Uterus (tissue), 4 donors: ENCODE measurements around the gene DNAH1. TPM values are rescaled to one million over a fixed set of nuclear protein-coding genes. Genes with fewer than 3 reads are reported as not detected.
A peak's percentile ranks its signal among the peaks of the same experiment; 100 is the strongest.

Experiments used
- DNase-seq, 2 donors: peaks; one replicate each; pipeline ENCODE4 v3.0.0-alpha.2; 2019 to 2020
- H3K27ac ChIP-seq, 2 donors: fragments of 200-600 bp; sonication (generic); 1 replicate in 1 of 2; 2 replicates in 1 of 2; pipeline ENCODE4 v1.5.1; 2016 to 2018
- H3K27me3 ChIP-seq, 2 donors: fragments of 200-600 bp; sonication (generic); one replicate each; pipeline ENCODE4 v1.5.1; 2018 to 2019; ENCODE audit warnings: control low read depth in 1 of 2
- H3K36me3 ChIP-seq, 2 donors: fragments of 200-600 bp; sonication (generic); one replicate each; pipeline ENCODE4 v1.5.1; 2019; ENCODE audit warnings: control low read depth in 1 of 2
- H3K4me1 ChIP-seq, 2 donors: fragments of 200-600 bp; sonication (generic); one replicate each; pipeline ENCODE4 v1.5.1; 2018 to 2019; ENCODE audit warnings: control low read depth in 1 of 2
- H3K4me3 ChIP-seq, 2 donors: fragments of 200-600 bp; sonication (generic); 1 replicate in 1 of 2; 2 replicates in 1 of 2; pipeline ENCODE4 v1.5.1; 2018 to 2019; ENCODE audit warnings: mild to moderate bottlenecking in 1 of 2
- H3K9me3 ChIP-seq, 2 donors: fragments of 200-600 bp; sonication (generic); one replicate each; pipeline ENCODE4 v1.5.1; 2019; ENCODE audit warnings: control low read depth in 1 of 2
- POLR2A ChIP-seq, 2 donors: fragments of 450-650 bp; IDR thresholded peaks; one replicate each; pipeline ENCODE4 v1.6.1; 2016; ENCODE audit warnings: antibody characterized with exemption in 2 of 2, mild to moderate bottlenecking in 1 of 2, moderate library complexity in 1 of 2
- intact Hi-C: fragments of 100-400 bp; cut with DNase I; formaldehyde crosslinking; loops from one replicate; pipeline ENCODE4 v1.15.1; 2023; ENCODE audit warnings: low total_unique reads
- total RNA-seq, 4 donors: library from RNA; depleted of rRNA in 3 of 4; stranded (reverse); fragments of >200 nt in 3 of 4; gene quantifications; one replicate each; pipeline versions ENCODE4 v1.1.0 to v1.2.4, GENCODE V29; 2014 to 2023
- TF ChIP-seq, protein P1 (sequence below), 4 experiments: fragments of 200-600 bp in 2 of 4; fragments of 450-650 bp in 2 of 4; sonication (generic) in 2 of 4; IDR thresholded peaks; one replicate each; pipeline ENCODE4 v1.5.1; 2016 to 2019; ENCODE audit warnings: antibody characterized with exemption in 4 of 4, mild to moderate bottlenecking in 2 of 4, moderate library complexity in 1 of 4
- donor health status: DM: yes; HTN: yes; CAD: no.

The DNAH1 gene
- total RNA-seq, 4 donors from 2014 or later: 5.1 to 46.2 (median 11.0) TPM

DNA sequence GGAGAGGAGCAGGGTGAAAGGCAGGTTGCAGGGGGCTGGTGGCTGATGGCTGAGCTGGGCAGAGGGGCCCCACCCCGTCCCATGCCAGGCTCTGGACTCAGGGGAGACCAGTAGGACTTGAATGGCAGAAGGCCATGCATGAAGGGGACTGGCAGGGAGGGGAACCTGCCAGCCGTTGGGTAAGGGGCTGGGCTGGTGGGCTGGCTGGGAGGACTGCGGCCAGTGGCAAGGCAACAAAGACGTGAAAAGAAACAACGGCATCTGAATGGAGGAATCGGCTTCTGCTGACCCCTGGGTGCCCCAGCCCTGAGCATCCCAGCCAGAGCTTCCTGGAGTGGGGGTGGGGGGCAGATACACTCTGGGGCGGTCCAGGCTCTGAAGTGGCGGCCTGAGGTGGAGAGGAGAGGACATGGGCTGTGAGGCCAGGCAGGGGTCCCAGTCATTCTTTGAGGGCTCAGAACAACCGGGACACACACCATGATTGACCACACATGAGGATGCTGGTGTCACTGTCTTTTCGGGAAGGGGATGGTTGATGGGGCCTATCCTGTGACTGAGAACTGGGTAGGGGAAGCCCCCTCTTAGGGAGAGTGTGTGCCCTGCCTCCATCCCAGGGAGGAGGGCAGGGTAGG, 16.8 kb upstream of the DNAH1 start:
- no peaks in the 10 kb centered on the region for H3K9me3 ChIP-seq
- no peak for DNase-seq
- no peak overlapping the region for H3K4me3 ChIP-seq
- H3K4me1 ChIP-seq: peaks cover 0 to 11% of the 10 kb centered on the region in 2 donors
- TF ChIP-seq, protein P1, sequence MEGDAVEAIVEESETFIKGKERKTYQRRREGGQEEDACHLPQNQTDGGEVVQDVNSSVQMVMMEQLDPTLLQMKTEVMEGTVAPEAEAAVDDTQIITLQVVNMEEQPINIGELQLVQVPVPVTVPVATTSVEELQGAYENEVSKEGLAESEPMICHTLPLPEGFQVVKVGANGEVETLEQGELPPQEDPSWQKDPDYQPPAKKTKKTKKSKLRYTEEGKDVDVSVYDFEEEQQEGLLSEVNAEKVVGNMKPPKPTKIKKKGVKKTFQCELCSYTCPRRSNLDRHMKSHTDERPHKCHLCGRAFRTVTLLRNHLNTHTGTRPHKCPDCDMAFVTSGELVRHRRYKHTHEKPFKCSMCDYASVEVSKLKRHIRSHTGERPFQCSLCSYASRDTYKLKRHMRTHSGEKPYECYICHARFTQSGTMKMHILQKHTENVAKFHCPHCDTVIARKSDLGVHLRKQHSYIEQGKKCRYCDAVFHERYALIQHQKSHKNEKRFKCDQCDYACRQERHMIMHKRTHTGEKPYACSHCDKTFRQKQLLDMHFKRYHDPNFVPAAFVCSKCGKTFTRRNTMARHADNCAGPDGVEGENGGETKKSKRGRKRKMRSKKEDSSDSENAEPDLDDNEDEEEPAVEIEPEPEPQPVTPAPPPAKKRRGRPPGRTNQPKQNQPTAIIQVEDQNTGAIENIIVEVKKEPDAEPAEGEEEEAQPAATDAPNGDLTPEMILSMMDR (IDR thresholded peaks at IDR 0.05): no peak
- TF ChIP-seq POLR2A (IDR thresholded peaks at IDR 0.05): no peak
- H3K27ac ChIP-seq: peak overlapping the region in 1 of 2 donors; percentile 31
- no peaks in the 10 kb centered on the region for H3K36me3 ChIP-seq
- H3K27me3 ChIP-seq: no peaks in the 10 kb centered on the region
- intact Hi-C loops: no loop called here

DNA sequence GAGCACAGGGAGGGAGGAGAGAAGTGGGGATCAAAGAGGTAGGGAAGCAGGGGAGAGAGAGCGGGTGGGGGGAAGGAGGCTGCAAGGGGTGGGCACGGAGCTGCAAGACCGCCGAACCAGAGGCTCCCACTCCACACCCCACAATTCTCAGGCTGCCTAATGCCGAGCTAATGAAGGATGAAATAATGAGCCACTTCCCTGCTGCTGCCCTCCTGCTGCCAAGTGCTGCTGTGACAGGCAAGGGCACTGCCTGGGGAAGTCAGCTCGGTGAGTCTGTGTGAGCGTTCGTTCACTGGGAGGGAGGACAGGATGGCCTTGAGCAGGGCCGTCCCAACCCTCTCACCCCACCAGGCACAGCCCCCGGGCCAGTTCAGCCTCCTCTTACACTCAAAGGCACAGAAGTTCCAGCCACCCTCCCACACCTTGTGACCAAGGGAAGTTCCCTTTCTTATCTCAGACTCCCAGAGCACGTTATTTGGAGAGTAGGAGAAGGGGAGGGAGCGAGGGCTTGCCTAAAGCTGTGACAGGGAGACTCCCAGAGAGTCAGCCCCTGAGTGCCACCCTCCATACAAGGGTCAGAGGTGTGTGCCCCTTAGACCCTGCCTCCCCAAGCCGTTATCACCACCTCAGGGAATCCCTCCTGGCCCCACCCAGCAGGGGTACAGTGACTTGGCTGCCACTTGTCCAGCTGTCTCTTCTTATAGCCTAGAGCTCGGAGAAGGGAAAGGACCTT, 16.1 kb upstream of the DNAH1 start:
- TF ChIP-seq, protein P1 (IDR thresholded peaks at IDR 0.05): peak in 2 of 4 experiments; percentile 9 to 23
- no peak for TF ChIP-seq POLR2A (IDR thresholded peaks at IDR 0.05)
- peak in 1 of 2 donors; percentile 42 for DNase-seq

DNA sequence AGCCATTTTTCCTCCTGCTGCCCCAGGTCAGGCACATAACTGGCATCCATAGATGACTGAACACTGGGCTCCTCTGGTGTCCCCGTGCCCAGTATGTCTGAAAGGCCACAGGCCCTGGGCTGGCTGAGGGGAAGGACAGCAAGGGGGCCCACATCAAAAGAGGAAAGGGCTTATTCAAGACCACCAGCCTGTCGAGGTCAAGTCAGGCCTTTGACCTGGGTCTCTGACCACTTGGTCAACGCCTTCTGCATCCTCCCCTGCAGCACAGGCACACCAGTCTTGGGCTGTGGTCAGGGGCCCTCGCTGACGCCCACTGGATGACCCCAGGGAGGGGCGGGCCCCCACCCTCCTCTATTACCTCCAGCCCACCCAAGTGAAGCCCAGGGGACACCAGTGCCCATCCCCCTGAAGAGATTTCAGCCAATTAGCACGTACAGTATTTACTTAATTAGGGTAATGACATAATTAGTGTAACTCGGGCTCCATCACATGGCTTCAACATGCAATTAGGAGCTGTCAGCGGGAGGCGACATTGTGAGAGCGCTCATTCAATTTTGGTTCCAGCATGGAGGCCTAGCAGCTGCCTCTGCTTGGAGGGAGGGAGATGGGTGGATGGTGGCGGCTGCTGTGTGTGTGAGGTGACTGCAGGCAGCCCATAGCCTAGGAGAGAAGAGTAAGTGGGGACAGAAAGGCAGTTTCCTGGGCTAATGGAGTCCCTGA, 13.5 kb upstream of the DNAH1 start:
- H3K4me1 ChIP-seq: peaks cover 0 to 11% of the 10 kb centered on the region in 2 donors
- no peak overlapping the region for H3K27ac ChIP-seq
- H3K9me3 ChIP-seq: no peaks in the 10 kb centered on the region
- H3K36me3 ChIP-seq: no peaks in the 10 kb centered on the region
- no peak overlapping the region for H3K4me3 ChIP-seq
- TF ChIP-seq, protein P1 (IDR thresholded peaks at IDR 0.05): no peak
- no peak for TF ChIP-seq POLR2A (IDR thresholded peaks at IDR 0.05)
- DNase-seq: no peak
- no peaks in the 10 kb centered on the region for H3K27me3 ChIP-seq
- intact Hi-C loops: no loop called here

More for the DNA sequence above, 16.1 kb upstream of the DNAH1 start:
- peaks cover 0 to 11% of the 10 kb centered on the region in 2 donors for H3K4me1 ChIP-seq
- no peaks in the 10 kb centered on the region for H3K9me3 ChIP-seq
- H3K27me3 ChIP-seq: no peaks in the 10 kb centered on the region
- H3K36me3 ChIP-seq: no peaks in the 10 kb centered on the region
- intact Hi-C loops: no loop called here
- no peak overlapping the region for H3K4me3 ChIP-seq
- peak overlapping the region in 1 of 2 donors; percentile 31 for H3K27ac ChIP-seq

DNA sequence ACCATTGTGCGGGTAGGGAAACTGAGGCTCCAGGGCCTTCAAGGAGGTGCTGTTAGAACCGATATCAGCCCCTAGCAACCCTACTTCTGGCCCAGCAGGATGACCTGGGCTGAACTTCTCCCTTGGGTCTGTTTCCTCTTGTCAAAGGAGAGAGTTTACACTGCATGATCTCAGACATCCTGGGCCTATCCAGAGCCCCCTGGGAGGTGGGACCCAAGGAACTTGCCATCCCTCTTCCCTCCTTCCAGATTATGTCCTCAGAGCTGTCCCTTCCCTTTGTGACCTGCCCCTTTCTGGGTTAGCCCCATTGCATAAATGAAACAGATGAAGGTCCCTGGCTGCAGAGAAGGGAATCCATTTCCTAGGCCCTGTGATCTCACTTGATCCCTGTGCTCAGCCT, 12.3 kb upstream of the DNAH1 start:
- no peak for TF ChIP-seq POLR2A (IDR thresholded peaks at IDR 0.05)
- TF ChIP-seq, protein P1 (IDR thresholded peaks at IDR 0.05): no peak
- DNase-seq: no peak
- no peak overlapping the region for H3K27ac ChIP-seq
- peaks cover 0 to 6% of the 10 kb centered on the region in 2 donors for H3K4me1 ChIP-seq
- H3K9me3 ChIP-seq: no peaks in the 10 kb centered on the region
- no peaks in the 10 kb centered on the region for H3K27me3 ChIP-seq
- intact Hi-C loops: no loop called here
- no peaks in the 10 kb centered on the region for H3K36me3 ChIP-seq
- no peak overlapping the region for H3K4me3 ChIP-seq

DNA sequence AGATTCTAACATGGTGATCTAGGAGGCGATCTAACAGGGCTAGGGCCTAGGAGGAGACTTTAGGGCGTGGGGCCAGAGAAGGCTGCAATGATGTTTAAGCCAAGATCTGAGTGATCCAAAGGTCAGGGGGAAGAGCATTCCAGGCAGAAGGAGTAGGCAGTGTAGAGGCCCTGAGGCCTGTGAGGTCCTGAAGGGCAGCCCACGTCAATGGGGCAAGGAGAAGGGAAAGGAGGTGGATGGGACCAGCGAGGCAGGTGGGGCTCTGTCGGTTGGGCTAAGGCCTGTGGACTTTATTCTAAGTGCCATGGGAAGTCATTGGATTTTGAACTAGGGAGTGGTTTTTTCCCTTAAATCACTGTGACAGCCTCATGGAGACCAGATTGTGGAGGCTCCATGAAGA, 10.2 kb upstream of the DNAH1 start:
- Histone ChIP-seq H3K4me3 (no peak overlapping the region), H3K27me3 (no peaks in the 10 kb centered on the region), H3K9me3 (no peaks in the 10 kb centered on the region), H3K4me1 (no peaks in the 10 kb centered on the region), H3K36me3 (no peaks in the 10 kb centered on the region), H3K27ac (no peak overlapping the region)
- no peak for TF ChIP-seq POLR2A (IDR thresholded peaks at IDR 0.05)
- TF ChIP-seq, protein P1 (IDR thresholded peaks at IDR 0.05): no peak
- intact Hi-C loops: no loop called here
- no peak for DNase-seq
